Rectal smooth muscle tissue (tissue), 1 donor: ENCODE measurements around the gene CACNA1B.
A peak's percentile ranks its signal among the peaks of the same experiment; 100 is the strongest.
"Not testable (repeated sequence)": the region's sequence is repeated elsewhere in the genome, so short reads cannot be mapped to it uniquely, and the experiment has no call there.

Source experiments
- H3K27ac ChIP-seq: one replicate; pipeline ENCODE4 v1.7.0; 2013; ENCODE audit warnings: low read depth, low read length, inconsistent platforms
- H3K27me3 ChIP-seq: one replicate; pipeline ENCODE4 v1.7.0; 2013; ENCODE audit warnings: low read length; ENCODE audit not compliant: control insufficient read depth, insufficient read depth
- H3K36me3 ChIP-seq: one replicate; pipeline ENCODE4 v1.7.0; 2013; ENCODE audit warnings: low read length; ENCODE audit not compliant: control insufficient read depth, insufficient read depth
- H3K4me1 ChIP-seq: one replicate; pipeline ENCODE4 v1.7.0; 2013; ENCODE audit warnings: low read length; ENCODE audit not compliant: control insufficient read depth, insufficient read depth
- H3K4me3 ChIP-seq: one replicate; pipeline ENCODE4 v1.7.0; 2013; ENCODE audit warnings: low read length
- H3K9ac ChIP-seq: one replicate; pipeline ENCODE4 v1.7.0; 2013; ENCODE audit warnings: low read length

CACNA1B gene

DNA sequence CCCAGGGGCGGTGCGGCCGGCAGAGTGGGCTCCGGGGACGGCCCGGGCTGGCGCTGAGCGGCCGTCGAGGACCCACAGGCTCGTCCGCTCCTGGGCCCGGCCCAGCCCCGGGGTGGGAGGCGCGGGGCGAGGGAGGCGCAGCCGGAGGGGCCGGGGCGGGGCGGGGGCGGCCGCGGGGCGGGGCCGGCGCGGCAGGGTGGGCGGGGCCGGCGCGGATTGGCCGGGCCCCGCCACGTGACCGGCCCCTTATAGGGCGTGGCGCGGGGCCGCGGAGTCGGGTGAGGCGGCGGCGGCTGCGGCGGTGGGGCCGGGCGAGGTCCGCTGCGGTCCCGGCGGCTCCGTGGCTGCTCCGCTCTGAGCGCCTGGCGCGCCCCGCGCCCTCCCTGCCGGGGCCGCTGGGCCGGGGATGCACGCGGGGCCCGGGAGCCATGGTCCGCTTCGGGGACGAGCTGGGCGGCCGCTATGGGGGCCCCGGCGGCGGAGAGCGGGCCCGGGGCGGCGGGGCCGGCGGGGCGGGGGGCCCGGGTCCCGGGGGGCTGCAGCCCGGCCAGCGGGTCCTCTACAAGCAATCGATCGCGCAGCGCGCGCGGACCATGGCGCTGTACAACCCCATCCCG, at the start of gene CACNA1B:
Gene CACNA1B (plus strand): TSS at position 277 of the 617 bp plus-strand sequence. CDS start 152 bp downstream, at position 429.
- Histone ChIP-seq H3K4me3 (peak within 1 kb of the TSS; percentile 48), H3K27me3 (peaks cover 11% of the 10 kb centered on the region)
- not testable (repeated sequence) for H3K4me1 ChIP-seq, H3K36me3 ChIP-seq, H3K9ac ChIP-seq, H3K27ac ChIP-seq

DNA sequence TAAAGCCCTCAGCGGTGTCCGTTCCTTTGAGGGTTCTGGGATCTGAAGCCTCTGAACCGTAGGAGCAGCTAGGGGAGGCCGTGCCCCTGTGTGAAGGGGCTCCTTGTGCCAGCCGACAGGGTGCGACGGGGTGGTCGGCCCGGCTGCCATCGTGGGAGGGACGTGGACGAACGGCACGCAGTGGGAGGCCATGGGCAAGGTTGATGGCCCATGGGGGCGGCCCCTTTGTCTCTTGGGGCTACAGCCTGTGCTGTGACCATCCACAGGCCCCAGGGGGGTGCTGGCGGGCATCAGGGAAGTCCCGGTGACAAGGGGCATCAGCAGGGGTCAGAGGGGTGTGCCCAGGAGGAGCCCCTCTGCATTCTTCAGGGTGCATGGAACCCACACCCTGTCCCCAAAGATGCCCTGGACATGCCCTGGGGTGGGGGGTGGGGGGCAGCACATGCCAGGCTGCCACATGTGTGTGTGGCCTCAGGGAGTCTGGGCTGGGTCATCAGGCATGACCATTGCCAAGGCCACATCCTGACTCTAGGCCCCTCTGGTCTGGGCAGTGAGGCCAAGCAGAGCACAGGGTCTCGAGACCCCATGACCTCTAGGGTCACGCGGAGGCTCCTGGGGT, 49.6 kb upstream of the CACNA1B start:
- H3K36me3 ChIP-seq, result peaks cover 26% of the 10 kb centered on the region
- no peak overlapping the region for H3K9ac ChIP-seq
- H3K27ac ChIP-seq, result no peak overlapping the region
- no peaks in the 10 kb centered on the region for H3K27me3 ChIP-seq
- H3K4me3 ChIP-seq, result no peak overlapping the region
- no peaks in the 10 kb centered on the region for H3K4me1 ChIP-seq

DNA sequence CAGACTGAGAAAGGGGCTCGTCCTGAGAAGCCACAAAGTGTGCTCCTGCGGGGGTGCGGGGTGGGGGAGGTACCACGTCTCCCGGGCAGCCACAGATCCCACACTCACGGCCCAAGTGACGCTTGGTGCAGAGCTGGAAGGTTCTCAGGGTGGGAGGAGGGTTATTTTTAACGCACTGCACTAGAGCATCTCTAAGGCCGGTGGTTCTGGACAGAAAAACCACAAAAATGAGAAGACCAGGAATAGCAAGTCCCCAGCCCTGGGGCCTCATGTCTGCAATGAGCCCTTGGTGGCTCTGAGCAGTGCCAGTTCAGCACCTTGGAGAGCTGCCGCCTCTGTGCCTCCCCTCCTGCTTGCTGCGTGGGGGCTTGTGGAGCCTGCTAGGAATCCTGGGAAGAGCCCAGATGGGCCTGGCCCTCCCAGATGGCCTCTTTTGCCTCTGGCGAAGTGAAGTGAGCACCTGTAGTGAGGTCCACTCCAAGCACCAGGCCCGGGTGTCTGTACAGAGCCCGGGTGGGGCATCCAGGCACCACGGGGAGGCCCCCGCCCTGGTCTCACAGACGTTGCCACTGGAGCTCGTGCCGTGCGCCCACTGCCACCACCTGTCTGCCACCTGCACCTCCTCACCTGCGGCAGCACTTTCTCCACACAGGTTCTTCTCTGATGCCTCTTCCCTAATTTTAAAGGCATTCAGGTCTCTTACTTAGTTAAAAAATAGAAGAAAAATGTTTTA, 48.9 kb upstream of the CACNA1B start:
- no peaks in the 10 kb centered on the region for H3K4me1 ChIP-seq
- H3K27me3 ChIP-seq, result no peaks in the 10 kb centered on the region
- peaks cover 26% of the 10 kb centered on the region for H3K36me3 ChIP-seq
- no peak overlapping the region for H3K27ac ChIP-seq
- H3K4me3 ChIP-seq, result no peak overlapping the region
- H3K9ac ChIP-seq, result no peak overlapping the region

DNA sequence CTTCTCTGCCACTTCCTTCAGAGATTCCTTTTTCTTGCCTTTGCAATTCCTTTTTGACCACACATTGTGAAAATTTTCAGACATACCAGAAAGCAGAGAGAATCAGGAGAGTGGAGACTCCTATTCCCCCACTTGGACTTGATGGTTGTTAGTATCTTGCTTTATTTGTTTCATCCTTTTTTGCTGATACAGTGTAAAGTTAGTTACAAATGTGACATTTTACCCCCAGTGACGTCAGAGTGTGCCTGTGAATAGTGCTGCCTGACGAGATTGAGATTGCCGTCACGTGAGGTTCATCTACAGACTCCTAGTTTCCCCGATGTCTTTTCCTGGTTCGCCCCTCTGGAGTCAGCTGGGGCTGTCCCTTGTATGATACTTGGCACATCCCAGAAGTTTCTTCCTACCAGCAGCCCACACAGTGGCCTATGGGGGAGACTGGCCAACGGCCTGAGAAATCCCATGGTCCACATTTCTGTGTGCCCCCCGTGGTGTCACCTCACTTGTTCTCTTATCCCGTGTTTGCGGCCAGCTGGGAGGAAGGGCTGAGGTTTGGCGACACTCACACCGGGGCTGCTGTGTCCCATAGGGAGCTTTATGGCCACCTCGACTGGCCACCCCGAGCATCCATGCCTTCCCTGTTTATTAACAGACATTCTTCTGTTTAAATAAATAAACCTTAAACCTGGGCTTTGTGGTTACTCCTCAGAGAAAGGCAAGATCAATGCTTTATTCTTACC, 48.2 kb upstream of the CACNA1B start:
- no peak overlapping the region for H3K4me3 ChIP-seq
- no peak overlapping the region for H3K9ac ChIP-seq
- no peak overlapping the region for H3K27ac ChIP-seq
- no peaks in the 10 kb centered on the region for H3K4me1 ChIP-seq
- H3K27me3 ChIP-seq, result no peaks in the 10 kb centered on the region
- H3K36me3 ChIP-seq, result peaks cover 25% of the 10 kb centered on the region

DNA sequence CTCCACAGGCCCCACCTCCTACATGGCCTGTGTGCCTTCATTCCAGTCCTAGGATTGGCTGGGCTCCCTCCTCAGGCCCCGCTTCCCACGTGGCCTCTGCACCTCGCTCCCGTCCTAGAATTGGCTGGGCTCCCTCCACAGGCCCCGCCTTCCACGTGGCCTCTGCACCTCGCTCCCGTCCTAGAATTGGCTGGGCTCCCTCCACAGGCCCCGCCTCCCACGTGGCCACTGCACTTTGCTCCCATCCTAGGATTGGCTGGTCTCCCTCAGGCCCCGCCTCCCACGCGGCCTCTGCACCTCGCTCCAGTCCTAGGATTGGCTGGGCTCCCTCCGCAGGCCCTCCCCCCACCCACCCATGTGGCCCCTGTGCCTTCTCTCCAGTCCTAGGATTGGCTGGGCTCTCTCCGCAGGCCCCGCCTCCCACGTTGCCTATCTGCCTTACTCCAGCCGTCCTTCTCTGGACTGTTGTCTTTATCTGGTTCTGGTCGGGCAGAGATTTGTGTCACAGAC, 45.3 kb upstream of the CACNA1B start:
- no peak overlapping the region for H3K4me3 ChIP-seq
- peaks cover 19% of the 10 kb centered on the region for H3K36me3 ChIP-seq

DNA sequence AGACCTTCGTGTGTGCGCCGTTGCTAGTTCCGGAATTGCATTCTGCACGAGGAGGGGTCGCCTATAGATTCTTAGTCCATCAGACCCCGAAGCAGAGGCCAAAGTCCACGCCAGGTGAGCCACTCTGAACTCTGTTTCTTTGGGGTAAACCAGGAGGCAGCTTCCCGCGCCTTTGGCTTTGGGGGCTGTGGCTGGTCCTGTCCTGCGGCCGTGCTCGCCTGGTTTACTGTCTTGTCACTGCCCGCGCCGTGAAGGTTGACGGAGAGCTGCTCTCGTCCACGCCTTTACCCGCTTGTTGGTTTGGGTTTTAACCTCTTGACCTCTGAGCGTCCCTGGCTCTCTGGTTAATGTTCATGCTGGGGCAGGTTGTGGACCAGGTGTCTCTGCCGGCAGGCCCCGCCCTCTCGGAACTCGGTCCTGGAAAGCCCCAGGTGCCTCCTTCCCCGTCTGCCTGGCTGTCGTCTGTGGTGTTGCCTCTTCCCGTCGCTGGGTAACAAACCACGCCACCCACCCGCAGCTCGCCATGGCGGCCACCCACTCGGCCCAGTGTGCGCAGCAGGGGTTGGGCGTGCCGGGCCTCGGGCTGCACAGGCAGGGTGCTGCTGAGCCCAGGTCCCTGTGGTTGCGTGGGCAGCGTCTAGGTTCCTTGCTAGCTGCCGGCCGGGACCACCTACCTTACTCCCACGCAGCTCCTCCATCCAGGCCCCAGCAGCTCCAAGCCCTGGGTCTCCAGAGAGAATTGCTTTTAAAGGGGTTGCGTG, 44.6 kb upstream of the CACNA1B start:
- Histone ChIP-seq H3K27me3 (no peaks in the 10 kb centered on the region), H3K9ac (no peak overlapping the region), H3K36me3 (peaks cover 13% of the 10 kb centered on the region), H3K4me1 (no peaks in the 10 kb centered on the region), H3K4me3 (no peak overlapping the region), H3K27ac (no peak overlapping the region)

More for the DNA sequence above, 45.3 kb upstream of the CACNA1B start:
- Histone ChIP-seq H3K27me3 (no peaks in the 10 kb centered on the region), H3K9ac (no peak overlapping the region), H3K4me1 (no peaks in the 10 kb centered on the region), H3K27ac (no peak overlapping the region)

DNA sequence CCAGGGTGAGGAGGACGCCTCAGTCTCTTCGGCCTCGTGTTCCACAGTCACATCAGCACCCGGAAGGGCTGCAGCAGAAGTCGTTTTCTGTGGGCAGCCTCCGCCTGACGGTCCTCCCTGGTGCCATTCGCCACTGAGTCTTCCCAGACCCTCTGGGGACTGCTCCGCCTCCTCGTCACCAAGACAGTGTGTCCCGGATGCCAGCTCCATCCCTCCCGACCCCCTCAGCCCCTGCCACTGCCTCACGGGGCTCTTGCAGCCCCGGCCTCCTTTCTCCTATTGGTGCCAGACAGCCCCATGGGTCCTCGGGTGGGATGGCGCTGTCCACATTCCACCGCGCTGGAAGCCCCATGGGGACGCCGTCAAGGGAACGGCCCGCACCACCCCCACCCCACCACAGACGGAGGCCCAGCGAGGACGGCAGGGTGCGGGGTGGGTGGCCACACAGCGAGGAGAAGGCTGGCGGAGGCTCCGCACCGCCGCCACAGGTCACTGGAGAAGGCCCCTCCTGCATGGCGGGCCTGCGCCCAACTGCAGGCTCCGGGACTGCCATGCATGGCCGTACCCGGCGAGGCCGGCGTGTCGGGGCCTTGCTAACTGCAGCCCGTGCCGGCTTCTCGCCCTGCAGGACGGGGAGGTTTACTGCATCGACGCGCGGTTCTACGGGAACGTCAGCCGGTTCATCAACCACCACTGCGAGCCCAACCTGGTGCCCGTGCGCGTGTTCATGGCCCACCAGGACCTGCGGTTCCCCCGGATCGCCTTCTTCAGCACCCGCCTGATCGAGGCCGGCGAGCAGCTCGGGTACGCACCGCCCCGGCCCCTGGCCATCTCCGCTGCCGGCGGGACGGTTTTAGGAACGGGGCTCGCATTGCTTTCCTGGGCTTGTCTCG, 43.6 kb upstream of the CACNA1B start:
- Histone ChIP-seq H3K4me1 (no peaks in the 10 kb centered on the region), H3K4me3 (no peak overlapping the region), H3K27me3 (no peaks in the 10 kb centered on the region), H3K27ac (no peak overlapping the region), H3K36me3 (peaks cover 13% of the 10 kb centered on the region), H3K9ac (no peak overlapping the region)

DNA sequence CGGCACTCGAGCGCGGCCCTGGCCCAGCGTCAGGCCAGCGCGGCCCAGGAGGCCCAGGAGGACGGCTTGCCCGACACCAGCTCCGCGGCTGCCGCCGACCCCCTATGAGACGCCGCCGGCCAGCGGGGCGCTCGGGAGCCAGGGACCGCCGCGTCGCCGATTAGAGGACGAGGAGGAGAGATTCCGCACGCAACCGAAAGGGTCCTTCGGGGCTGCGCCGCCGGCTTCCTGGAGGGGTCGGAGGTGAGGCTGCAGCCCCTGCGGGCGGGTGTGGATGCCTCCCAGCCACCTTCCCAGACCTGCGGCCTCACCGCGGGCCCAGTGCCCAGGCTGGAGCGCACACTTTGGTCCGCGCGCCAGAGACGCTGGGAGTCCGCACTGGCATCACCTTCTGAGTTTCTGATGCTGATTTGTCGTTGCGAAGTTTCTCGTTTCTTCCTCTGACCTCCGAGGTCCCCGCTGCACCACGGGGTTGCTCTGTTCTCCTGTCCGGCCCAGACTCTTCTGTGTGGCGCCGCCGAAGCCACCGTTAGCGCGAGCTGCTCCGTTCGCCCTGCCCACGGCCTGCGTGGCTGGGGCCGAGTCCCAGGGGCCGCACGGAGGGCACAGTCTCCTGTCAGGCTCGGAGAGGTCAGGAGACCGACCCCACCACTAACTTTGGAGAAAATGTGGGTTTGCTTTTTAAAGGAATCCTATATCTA, 42.6 kb upstream of the CACNA1B start:
- no peak overlapping the region for H3K4me3 ChIP-seq
- no peaks in the 10 kb centered on the region for H3K4me1 ChIP-seq
- H3K27ac ChIP-seq, result no peak overlapping the region
- H3K36me3 ChIP-seq, result peaks cover 13% of the 10 kb centered on the region
- H3K9ac ChIP-seq, result no peak overlapping the region
- no peaks in the 10 kb centered on the region for H3K27me3 ChIP-seq

DNA sequence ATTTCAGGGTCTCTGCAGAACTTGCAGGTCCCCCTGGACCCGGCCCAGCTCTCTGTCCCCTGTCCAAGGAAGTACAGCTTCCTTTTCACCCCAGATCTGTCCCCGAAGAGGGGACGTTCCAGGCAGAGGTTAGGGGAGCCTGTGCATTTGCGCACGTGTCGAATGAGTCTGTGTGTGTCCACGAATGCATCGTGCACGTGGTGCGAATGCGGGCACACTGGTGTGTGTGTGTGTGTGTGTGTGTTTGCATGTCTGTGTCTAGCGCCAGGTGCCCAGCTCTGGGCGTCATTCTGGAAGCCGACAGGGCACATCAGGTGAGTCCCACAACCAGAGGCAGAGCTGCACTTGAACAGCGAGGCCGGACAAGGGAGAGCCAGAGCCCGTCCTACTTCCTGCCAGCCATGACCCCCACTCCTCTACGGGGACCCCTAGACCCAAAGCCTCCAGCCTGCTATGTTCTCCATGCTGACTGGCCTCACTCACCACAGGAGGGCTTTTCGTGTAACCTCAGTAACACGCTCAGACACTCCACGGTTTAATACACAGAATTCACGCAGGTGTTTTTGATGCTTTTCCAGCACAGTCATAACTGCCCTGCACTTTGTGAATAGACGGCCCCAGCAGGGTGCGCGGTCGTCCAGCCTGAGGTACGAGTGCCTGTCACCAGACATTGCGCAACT, 41.3 kb upstream of the CACNA1B start:
- peaks cover 13% of the 10 kb centered on the region for H3K36me3 ChIP-seq

DNA sequence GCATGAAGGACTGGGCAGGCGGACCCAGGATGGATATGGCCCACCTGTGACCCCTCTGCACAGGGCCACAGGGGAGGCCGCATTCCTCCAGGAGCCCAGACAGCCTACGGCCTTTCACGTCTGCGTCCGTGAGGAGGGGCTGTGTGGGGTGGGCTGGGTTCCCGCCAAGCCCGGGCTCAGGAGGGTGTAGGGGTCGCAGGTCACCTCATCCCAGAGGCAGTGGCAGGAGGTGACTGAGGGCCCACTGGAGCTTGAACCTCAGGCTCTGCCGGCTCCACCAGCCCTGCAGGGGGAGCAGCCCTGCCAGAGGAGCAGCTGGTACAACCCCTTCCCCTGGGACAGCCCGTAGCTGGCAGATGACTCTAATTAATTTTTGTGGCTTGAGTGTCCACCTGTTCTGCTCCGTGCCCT, 40.7 kb upstream of the CACNA1B start:
- Histone ChIP-seq H3K27me3 (no peaks in the 10 kb centered on the region), H3K27ac (no peak overlapping the region), H3K4me3 (no peak overlapping the region), H3K9ac (no peak overlapping the region), H3K4me1 (no peaks in the 10 kb centered on the region), H3K36me3 (peaks cover 13% of the 10 kb centered on the region)

More for the DNA sequence above, 41.3 kb upstream of the CACNA1B start:
- H3K27ac ChIP-seq, result no peak overlapping the region
- H3K4me3 ChIP-seq, result no peak overlapping the region
- H3K4me1 ChIP-seq, result no peaks in the 10 kb centered on the region
- H3K9ac ChIP-seq, result no peak overlapping the region
- no peaks in the 10 kb centered on the region for H3K27me3 ChIP-seq
